IPS-18c (cell line): ENCODE measurements around the gene TM4SF1.
"Not testable (repeated sequence)": the region's sequence is repeated elsewhere in the genome, so short reads cannot be mapped to it uniquely, and the experiment has no call there.

Experiments
- H3K4me3 ChIP-seq: 2 replicates; pipeline ENCODE4 v1.7.0; 2013; ENCODE audit warnings: low read depth, mild to moderate bottlenecking, low read length, moderate library complexity; ENCODE audit not compliant: insufficient read depth
- H3K9me3 ChIP-seq: one replicate; pipeline ENCODE4 v1.6.1; 2013; ENCODE audit warnings: mild to moderate bottlenecking, low read length, moderate library complexity; ENCODE audit not compliant: control insufficient read depth, insufficient read depth

The TM4SF1 gene

DNA sequence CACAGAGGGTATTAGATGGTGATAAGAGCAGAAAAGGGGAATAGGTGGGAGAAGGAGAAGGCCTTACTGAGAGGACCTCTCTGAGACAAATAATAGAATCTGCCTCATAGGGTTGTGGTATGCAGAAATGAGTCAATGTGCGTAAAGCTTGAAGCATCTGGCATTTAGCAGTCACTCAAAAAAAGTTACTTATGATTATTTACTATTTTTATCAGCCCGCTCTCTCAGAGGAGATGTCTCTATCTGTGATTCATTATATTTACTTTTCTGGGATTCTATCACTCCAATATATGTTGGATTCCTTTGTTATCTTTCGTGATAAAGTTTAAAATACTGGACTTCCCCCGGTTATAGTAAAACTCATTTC is 4.6 kb upstream of the TM4SF1 start:
- peaks cover 4% of the 10 kb centered on the region for H3K9me3 ChIP-seq
- no peak overlapping the region for H3K4me3 ChIP-seq

DNA sequence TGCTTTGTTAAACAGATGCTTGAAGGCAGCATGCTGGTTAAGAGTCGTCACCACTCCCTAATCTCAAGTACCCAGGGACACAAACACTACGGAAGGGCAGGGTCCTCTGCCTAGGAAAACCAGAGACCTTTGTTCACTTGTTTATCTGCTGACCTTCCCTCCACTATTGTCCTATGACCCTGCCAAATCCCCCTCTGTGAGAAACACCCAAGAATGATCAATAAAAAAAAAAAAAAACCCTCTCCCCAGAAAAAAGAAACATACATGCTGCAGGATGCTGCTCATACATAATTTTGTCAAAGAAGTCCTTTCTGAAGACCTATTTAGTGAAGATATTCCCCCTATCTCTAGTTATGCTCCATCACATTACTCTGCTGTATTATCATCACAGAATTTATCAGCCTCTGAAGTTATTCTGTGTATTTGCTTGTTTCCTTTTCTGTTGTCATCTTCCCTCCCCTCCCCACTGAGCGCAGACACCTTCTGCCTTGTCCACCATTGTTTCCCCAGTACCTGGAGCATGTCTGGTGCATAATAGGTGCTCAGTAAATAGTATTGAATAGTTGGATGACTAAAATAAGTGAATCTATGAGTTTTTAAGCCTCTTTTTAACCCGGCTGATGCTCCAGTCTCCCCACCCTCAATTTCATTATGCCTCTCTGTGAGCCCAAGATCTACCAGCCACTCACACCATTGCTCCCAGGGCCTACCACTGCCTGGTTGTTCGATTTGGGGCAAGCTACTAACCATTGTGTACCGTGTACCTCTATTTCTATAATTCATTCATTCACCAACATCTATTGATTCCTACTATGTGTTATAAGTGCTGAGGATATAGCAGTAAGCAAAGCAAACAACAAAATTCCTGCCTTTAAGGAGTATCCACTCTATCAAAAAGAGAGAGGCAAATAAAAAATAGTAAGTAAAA is 4.0 kb upstream of the TM4SF1 start:
- Histone ChIP-seq H3K9me3 (peaks cover 4% of the 10 kb centered on the region), H3K4me3 (no peak overlapping the region)

DNA sequence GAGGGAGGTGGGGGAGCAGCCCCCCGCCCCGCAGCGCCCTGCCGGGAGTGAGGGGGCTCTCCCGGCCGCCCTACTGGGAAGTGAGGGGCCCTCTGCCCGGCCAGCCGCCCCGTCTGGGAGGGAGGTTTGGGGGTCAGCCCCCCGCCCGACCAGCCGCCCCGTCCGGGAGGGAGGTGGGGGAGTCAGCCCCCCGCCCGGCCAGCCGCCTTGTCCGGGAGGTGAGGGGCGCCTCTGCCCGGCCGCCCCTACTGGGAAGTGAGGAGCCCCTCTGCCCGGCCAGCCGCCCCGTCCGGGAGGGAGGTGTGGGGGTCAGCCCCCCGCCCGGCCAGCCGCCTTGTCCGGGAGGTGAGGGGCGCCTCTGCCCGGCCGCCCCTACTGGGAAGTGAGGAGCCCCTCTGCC is 2.8 kb upstream of the TM4SF1 start:
- not testable (repeated sequence) for H3K9me3 ChIP-seq, H3K4me3 ChIP-seq

DNA sequence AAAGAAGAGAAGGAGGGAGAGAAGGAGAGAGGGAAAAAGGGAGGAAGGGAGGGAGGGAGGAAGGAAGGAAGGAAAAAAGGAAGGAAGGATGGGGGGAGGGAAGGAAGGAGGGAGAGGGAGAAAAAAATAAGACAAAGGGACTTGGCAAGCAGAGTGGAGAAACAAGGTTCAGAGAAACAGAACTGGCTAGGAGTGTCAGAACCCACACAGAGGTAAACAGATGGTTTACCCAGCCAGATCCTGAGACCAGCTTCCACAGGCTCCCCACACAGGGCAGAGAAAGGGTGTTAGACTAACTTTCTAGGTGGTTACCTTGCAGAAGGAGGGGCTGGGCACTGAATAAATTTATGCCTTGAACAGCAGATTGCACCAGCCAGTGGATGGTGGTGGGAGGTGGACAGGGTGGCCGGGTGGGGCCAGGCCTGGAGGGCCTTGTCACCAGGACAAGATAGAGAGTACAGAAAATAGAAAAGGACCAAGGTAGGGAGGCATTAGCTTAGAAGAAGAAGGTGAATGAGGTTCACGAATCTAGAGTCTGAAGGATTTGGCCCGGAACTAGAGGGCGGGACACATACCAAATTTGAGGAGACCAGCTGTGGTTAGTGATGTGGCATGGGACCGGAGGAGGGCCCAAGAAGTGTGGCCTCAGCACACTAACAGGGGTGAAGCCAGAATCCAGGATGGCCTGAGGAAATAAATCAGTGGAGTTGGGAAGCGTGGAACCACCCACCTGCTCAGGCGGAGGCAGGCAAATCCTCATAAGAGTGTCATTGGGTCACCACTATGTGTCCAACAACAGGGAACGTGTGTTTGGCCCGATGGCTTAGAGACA is 1.2 kb upstream of the TM4SF1 start:
- Histone ChIP-seq H3K4me3 (no peak overlapping the region), H3K9me3 (peaks cover 4% of the 10 kb centered on the region)

DNA sequence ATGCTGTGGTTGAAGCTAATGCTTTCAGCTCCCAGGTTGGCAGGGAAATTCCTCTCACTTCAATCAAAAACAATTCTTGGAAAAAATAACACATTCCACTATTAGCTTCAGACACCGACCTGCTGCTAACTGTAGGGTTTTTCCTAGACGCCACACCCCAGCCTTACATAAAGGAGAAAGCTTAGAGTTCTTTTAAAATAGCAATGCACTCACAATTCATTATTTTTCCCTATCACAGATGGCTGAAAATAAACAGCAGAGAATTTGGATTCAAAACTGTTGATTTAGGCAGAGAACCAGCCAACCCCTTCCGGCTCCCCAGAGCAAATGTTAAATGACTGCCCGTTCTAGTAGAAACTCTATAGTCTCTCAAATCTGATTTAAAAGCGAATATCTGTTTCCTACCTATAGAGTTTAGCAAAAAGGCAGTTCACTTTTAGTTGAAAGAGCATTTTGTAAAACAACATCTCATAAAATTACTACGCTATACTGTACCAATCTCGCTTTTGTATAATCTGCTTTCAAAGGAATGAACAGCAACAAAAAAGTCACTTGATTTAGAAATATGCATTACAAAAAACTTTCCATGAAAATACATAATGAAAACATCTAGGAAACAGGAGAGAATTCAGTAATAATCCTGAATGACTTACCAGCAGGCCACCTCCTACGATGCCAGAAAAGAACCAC is 586 bp downstream of the TM4SF1 start:
- Histone ChIP-seq H3K4me3 (no peak overlapping the region), H3K9me3 (peaks cover 4% of the 10 kb centered on the region)

DNA sequence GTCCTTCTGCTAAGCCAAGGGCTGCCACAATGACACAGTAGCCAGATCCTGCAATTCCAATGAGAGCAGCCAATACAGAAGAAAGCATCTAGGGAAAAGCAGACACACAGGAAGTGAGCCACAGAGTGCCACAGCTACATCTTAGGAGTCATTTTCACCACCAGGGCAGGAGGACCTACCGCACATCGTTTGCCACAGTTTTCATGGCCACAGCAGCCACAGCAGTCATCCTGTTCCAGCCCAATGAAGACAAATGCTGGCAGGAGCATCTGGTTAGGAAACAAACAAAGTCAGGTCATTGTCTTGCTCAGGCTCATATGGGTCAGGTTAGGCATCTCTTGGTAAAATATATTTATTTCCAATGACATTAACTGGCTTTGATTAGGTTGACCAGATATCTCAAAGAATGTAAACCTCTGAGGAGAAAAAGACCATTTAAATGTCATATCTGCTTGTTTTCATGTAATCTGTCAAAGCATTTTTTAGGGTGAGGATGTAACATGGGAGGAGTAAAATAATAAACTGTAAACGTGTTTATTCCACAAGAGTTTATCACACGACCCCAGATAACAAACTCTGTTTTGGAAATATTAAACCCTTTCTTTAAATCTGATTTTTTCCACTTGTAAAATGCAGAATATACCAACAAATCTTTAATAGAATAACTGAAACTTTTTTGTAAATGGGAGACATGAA is 1.8 kb downstream of the TM4SF1 start:
- H3K4me3 ChIP-seq: no peak overlapping the region
- peaks cover 4% of the 10 kb centered on the region for H3K9me3 ChIP-seq

DNA sequence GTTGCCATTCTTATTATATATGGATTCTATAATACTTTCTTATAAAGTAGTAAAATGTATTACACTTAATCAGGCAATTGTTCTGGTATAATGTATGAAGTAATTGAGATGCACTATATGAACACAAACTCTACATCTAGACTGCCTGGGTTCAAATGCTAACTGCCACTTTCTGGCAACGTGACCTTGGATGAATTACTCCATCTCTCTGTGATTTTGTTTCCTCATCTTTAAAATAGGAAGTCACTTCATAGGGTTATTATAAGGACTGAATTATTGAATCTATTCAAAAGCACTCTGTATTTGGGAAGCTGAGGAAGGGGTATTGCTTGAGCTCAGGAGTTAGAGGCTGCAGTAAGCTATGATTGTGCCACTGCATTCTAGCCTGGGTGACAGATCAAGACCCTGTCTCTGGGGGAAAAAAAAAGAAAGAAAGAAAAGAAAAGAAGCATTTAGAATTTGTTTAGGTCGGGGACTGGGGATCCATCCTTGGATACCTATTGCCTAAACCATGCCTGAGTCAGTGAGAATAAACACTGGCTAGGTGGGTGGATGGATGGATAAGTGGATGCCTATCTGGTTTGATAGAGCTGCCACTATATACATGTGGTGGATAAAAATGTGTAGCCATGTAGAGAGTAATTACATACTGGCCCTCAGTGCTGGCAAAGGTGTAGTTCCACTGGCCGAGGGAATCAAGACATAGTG is 2.5 kb downstream of the TM4SF1 start:
- H3K9me3 ChIP-seq: peaks cover 2% of the 10 kb centered on the region
- no peak overlapping the region for H3K4me3 ChIP-seq

DNA sequence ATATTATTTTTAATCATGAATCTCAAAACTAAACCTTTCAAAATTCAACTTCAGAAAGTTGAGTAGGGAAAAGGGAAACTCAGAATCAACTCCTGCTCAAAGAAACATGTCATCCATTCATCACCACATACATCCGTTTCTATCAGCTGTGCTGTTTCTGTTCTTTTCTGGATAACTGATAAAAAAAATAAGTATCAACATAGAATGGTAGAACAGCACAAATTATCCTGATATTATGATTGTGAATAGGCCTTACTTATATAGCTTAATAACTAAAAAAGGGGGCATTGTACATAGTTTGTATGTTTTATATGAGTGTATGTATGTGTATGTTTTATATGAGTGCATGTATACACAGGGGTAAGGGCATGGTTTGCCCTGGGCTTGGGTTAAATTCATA is 3.1 kb downstream of the TM4SF1 start:
- Histone ChIP-seq H3K4me3 (no peak overlapping the region), H3K9me3 (no peaks in the 10 kb centered on the region)

DNA sequence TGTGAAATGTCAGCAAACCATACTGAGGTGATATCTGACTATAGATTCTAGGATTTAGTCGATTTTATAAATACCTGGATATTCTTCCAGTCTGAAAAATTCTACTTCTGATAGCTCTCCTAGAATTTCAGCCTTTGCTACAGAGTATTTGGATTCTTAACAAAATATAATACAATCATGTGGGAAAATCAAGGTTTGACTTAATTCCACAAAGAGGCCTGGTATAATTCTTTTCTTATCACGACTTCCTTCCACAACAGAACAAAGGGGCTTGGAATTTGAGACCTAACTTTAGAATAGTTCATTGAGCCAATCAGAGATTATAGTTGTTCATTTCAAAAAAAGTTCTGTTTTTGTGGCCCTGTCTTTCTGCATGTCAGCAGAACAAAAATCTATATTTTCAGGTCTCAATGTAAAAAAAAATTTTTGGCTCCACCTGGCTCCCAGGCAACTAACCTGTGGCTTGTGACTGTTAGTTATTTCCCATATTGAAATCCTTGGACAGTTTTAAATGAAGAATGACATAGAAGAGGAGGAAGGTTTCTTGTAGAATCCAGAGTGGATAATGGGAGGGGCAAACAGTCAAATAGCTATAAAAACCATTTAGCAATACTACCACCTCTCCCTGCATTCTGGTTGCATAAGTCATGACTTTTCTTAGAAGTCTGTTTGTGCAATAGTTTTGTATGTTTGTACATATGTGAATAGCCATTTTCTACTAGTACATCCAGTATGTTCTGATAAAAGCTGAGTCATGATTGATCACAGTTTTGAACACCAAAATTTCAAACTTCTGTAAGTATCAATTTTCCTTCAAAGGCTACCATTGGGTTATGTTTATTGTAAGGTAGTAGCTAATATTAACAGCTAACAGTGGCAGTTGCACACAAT is 4.0 kb downstream of the TM4SF1 start:
- no peak overlapping the region for H3K4me3 ChIP-seq
- no peaks in the 10 kb centered on the region for H3K9me3 ChIP-seq

DNA sequence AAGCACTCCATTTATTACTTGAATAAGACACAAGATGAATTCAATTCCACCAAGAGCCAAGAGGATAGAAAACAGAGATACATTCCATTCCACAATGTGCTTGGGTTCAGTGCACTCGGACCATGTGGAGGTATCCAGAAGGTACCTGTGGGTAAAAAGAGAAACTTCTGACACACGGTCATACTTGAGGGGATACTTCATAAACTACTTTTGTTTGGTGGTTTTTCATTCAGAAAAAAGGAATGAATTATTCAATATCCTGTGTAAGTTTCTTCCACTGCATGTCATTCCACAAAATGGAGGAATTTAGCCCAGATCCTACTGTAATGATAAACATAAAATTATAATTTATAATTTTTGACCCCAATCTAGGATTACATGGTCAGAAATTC is 5.7 kb downstream of the TM4SF1 start:
- no peaks in the 10 kb centered on the region for H3K9me3 ChIP-seq
- H3K4me3 ChIP-seq: no peak overlapping the region

DNA sequence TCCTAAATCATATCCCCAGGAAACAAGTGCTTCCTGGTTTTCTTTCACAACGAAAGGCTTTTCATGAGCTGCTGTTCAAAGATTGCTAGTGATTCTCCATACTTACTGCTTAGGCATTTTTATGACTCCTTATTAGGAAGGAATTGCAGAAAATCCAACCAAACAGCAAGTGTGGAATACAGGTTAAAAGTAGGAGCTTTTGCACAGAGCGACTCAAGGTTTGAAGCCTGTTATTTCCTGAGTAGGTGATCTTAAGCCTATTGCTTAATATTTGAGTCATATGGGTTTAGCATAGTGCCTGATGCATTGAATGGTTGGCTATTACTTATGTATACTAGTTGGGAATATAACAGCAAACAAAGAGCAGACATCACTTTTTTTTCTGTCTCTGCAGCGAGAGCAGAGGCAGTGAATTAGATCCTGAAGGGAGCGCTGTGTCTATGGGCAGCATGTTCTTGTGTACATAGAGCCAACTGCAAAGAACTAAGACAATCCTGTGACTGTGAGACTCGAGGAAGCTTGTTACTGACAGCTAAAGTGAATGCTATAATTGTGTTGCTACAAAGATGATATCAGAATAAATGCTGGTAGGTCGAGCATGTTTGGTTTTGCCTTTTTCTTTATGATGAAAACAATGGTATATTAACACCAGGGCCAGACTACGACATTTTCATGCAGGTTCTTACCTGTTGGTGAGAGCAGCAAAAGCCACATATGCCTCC is 6.3 kb downstream of the TM4SF1 start:
- no peak overlapping the region for H3K4me3 ChIP-seq
- no peaks in the 10 kb centered on the region for H3K9me3 ChIP-seq

DNA sequence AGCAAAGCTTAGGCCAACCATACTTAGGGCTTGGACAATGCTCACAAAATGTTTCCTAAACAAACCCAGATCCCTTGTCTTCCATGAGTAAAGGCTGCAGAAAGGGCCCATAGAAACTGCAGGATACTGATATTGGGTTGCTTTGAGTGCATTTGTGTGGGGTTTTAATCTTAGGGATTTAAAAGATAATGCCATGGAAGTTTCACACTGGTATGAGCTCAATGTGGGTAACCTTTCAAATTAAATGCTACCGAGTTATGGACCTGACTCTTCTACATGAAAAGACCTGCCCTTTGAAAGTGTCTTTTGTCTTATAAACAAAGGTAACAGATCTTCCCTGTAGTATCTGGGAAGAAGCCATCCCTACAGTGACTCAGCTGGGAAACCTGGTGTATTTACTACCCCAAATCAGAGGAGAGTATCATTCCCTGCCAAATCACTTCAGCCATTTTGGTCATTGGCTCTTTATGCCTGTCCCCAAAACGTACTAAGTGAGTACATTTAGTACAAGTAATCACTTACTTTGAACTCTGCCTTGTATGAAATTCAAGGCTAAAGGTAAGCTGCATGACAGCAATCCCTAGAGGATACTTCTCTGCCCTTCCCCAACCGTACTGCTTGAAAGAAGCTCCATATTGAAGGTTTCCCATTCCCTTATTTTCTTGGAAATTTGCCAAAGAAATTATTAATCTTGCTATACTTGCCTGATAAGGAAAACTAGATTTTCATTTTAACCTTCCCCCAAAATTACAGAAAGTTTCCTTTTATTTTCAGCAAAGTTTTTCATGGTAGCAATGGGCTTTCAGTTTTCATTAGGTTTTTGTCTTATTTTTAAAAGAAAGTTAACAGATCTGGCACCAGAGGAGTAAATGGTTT is 7.2 kb downstream of the TM4SF1 start:
- Histone ChIP-seq H3K9me3 (no peaks in the 10 kb centered on the region), H3K4me3 (no peak overlapping the region)

DNA sequence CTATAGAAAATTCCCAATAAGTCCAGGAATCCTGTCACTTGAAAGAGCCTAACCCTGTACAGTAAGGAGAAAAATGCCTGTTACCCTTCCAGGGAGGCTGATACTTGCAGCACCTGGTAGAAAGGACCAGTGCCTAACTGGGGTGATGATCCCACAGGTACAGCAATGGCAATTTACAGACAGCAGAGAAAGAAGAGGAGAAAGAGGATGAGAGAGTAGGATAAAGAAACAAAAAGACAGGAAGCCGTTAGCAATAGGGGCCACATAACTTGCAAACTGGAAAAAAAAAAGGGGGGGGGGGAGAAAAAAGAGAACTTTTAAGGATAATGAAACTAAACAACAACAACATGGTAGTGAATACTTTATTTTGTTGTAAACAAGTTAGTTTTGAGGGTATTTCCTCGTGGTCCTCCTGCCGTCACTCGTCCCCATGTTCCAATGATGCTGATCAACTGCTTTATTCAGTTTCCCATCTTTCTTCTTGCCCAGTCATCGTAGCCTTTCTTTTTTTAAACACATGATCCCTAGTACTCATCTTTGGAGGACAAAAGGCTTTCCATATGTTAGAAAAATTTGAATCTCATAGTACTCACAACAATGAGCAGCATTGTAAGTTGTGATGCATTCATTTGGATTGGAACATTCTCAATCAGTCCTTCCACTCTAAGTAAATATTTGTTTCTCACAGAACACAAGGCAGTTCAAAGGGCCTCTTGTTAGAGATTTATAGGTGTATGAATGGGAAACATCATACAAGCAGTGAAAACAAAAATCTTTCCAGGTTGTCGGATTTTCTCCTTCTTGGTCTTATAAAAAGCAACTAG is 8.6 kb downstream of the TM4SF1 start:
- no peak overlapping the region for H3K4me3 ChIP-seq

DNA sequence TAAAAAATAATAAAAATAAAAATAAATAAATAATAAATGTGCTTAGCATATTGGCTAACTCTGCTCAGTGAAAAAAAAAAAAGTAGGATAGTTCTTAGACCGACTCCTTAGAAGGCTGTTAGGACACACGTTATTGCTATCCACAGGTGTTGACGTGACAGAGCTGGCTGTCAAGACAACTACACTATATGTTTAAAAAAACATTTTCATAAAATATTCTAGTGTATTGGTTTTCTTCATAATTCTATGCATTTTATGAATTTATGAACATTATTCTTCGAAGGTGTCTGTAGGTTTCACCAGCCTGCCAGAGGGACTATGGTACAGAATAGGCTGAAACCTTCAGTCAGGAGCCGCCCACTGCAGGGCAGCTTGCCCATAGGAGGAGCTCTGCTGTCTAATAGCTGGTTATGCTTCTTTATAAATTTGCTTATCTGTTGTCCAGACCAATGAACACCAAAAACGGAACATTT is 9.2 kb downstream of the TM4SF1 start:
- Histone ChIP-seq H3K9me3 (no peaks in the 10 kb centered on the region), H3K4me3 (no peak overlapping the region)

More for the DNA sequence above, 8.6 kb downstream of the TM4SF1 start:
- no peaks in the 10 kb centered on the region for H3K9me3 ChIP-seq
